Bronchial epithelial cell (primary cell): Measurements from ENCODE around the gene ELMO1. TPM values are rescaled to one million over a fixed set of nuclear protein-coding genes. Genes with fewer than 3 reads are reported as not detected.

Source experiments
- DNase-seq: peaks from one replicate; pipeline ENCODE4 v3.0.0-alpha.2; 2010; ENCODE audit warnings: low read depth
- FAIRE-seq: peaks from 2 replicates; lab custom pipeline; 2011; peaks lifted over from hg19 to GRCh38; lab: Jason Lieb, UNC
- H3K27me3 ChIP-seq: 2 replicates; pipeline ENCODE4 v1.5.1; 2011; ENCODE audit warnings: low read length; ENCODE audit not compliant: control insufficient read depth, insufficient read depth
- H3K36me3 ChIP-seq: 2 replicates; pipeline ENCODE4 v1.5.1; 2011; ENCODE audit warnings: low read length; ENCODE audit not compliant: control insufficient read depth, insufficient read depth
- H3K4me3 ChIP-seq: 2 replicates; pipeline ENCODE4 v1.5.1; 2011; ENCODE audit warnings: mild to moderate bottlenecking, low read depth, low read length, control low read depth
- CTCF ChIP-seq: IDR thresholded peaks from 2 replicates; pipeline ENCODE4 v1.5.1; 2011; ENCODE audit warnings: mild to moderate bottlenecking, moderate library complexity, low read length, control low read depth, inconsistent platforms; ENCODE audit not compliant: insufficient read depth, severe bottlenecking
- total RNA-seq: library from RNA; depleted of rRNA; stranded (reverse); fragments of >200 nt; gene quantifications from 2 replicates; pipeline ENCODE4 v1.2.1, GENCODE V29; 2014

Gene ELMO1
- total RNA-seq, 1 donor from 2014 or later, result under 0.01 TPM

DNA sequence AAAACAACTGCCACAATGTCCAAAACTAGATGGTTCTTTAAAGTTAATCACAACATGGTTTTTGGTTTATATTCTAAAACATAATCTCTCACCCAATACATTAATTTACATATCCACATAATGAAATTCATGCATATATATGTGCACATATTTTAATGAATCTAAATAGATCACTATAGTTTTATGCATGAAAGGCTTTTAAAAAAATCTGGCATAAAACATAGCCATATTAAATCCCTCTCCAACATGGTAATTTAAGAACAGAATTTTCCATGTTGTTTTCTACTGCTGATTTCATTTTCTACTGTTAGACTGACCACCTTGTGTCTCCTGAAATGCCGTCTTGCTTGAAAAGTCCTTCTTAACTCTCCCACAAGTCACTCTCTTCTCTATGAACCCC, 528.2 kb downstream of the ELMO1 start:
- no peak overlapping the region for H3K4me3 ChIP-seq
- no peaks in the 10 kb centered on the region for H3K36me3 ChIP-seq
- no peak for TF ChIP-seq CTCF
- FAIRE-seq (no peak), DNase-seq (no peak)
- no peaks in the 10 kb centered on the region for H3K27me3 ChIP-seq

- no peaks in the 10 kb centered on the region for H3K27me3 ChIP-seq
- FAIRE-seq (no peak), DNase-seq (no peak)
- no peak overlapping the region for H3K4me3 ChIP-seq
- H3K36me3 ChIP-seq, result no peaks in the 10 kb centered on the region
- TF ChIP-seq CTCF, result no peak
These were observed 528.9 kb downstream of the ELMO1 start for GRCh38 chr7:36919738-36920137.

DNA sequence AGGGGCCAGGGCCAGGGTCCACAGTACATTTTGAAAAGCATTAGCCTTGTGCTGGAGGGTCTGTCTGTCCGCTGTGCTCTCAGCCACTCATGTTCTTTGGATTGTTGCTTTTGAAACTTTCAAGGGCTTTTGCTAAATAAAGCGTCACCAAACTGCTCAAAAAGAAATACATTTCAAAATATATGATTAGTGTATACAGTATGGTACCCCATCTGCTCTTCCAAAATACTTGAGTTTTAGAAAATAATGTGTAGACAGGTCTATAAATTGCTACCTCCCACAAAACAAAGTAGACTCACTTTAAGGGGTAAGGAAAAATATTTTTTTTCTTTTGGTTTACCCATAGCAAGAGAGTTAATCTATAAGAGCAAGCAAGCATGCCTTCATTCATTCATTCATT, 530.1 kb downstream of the ELMO1 start:
- Histone ChIP-seq H3K27me3 (no peaks in the 10 kb centered on the region), H3K4me3 (no peak overlapping the region), H3K36me3 (no peaks in the 10 kb centered on the region)
- DNase-seq (no peak), FAIRE-seq (no peak)
- no peak for TF ChIP-seq CTCF

GRCh38 chr7:36916619-36917018, 532.0 kb downstream of the ELMO1 start:
- FAIRE-seq (no peak), DNase-seq (no peak)
- no peak for TF ChIP-seq CTCF
- no peaks in the 10 kb centered on the region for H3K36me3 ChIP-seq
- H3K27me3 ChIP-seq, result no peaks in the 10 kb centered on the region
- H3K4me3 ChIP-seq, result no peak overlapping the region

GRCh38 chr7:36916116-36916515, 532.5 kb downstream of the ELMO1 start:
- no peak for DNase-seq
- FAIRE-seq, result no peak
- no peaks in the 10 kb centered on the region for H3K27me3 ChIP-seq
- no peak for TF ChIP-seq CTCF
- H3K4me3 ChIP-seq, result no peak overlapping the region
- H3K36me3 ChIP-seq, result no peaks in the 10 kb centered on the region

DNA sequence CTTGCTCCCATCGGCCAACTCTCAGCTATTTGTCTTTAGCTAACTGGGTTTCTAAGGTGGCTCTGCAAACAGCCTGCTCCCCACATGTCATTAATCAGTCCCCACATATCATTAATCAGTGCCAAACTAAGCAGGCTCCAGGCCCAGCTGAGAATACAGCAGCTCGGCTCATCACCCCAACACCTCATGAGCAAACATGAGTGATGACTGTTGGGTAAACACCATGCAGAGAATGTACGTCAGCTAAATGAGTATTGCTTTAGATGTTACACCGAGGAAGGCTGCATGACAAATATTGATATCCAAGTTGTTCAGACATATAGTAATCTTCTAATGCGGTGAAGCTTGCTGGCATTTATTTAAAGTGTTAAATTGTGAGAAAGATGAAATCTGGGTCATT, 536.9 kb downstream of the ELMO1 start:
- H3K4me3 ChIP-seq, result no peak overlapping the region
- no peaks in the 10 kb centered on the region for H3K36me3 ChIP-seq
- no peaks in the 10 kb centered on the region for H3K27me3 ChIP-seq
- DNase-seq (peak; percentile 10), FAIRE-seq (no peak)
- no peak for TF ChIP-seq CTCF
